Hepatocyte (in vitro differentiated cells): ENCODE data around the gene SUCNR1. TPM values are rescaled to one million over a fixed set of nuclear protein-coding genes. Genes with fewer than 3 reads are reported as not detected.

Experiments
- DNase-seq: peaks from one replicate; pipeline ENCODE4 v3.0.0-alpha.2; 2016; ENCODE audit warnings: low spot score
- H2AFZ ChIP-seq: fragments of 200-600 bp; sonication (generic); 2 replicates; pipeline ENCODE4 v1.6.0; 2016; ENCODE audit warnings: antibody characterized with exemption, mild to moderate bottlenecking
- H3K27ac ChIP-seq: fragments of 200-600 bp; sonication (generic); 2 replicates; pipeline ENCODE4 v1.5.1; 2016; ENCODE audit warnings: mild to moderate bottlenecking
- H3K27me3 ChIP-seq: fragments of 200-600 bp; sonication (generic); 2 replicates; pipeline ENCODE4 v1.6.1; 2016
- H3K36me3 ChIP-seq: fragments of 200-600 bp; sonication (generic); replicated peaks from 2 replicates; pipeline ENCODE4 v1.5.1; 2016; ENCODE audit warnings: low read depth; ENCODE audit not compliant: insufficient read depth
- H3K4me1 ChIP-seq: fragments of 200-600 bp; sonication (generic); 2 replicates; pipeline ENCODE4 v1.5.1; 2016; ENCODE audit warnings: mild to moderate bottlenecking, moderate library complexity; ENCODE audit not compliant: insufficient read depth
- H3K4me2 ChIP-seq: fragments of 200-600 bp; sonication (generic); 2 replicates; pipeline ENCODE4 v1.6.0; 2016
- H3K4me3 ChIP-seq: fragments of 200-600 bp; sonication (generic); 2 replicates; pipeline ENCODE4 v1.5.1; 2016; ENCODE audit warnings: mild to moderate bottlenecking
- H3K79me2 ChIP-seq: fragments of 200-600 bp; sonication (generic); 2 replicates; pipeline ENCODE4 v1.6.0; 2017; ENCODE audit warnings: mild to moderate bottlenecking
- H3K9me2 ChIP-seq: fragments of 200-600 bp; sonication (generic); replicated peaks from 2 replicates; pipeline ENCODE4 v1.6.0; 2017; ENCODE audit warnings: mild to moderate bottlenecking; ENCODE audit not compliant: insufficient read depth
- H3K9me3 ChIP-seq: fragments of 200-600 bp; sonication (generic); 2 replicates; pipeline ENCODE4 v1.5.1; 2016; ENCODE audit warnings: low read depth, mild to moderate bottlenecking
- H4K20me1 ChIP-seq: fragments of 200-600 bp; sonication (generic); 2 replicates; pipeline ENCODE4 v1.6.0; 2016; ENCODE audit warnings: mild to moderate bottlenecking; ENCODE audit not compliant: insufficient read depth, poor library complexity, severe bottlenecking
- CTCF ChIP-seq: fragments of 200-600 bp; sonication (generic); IDR thresholded peaks from 2 replicates; pipeline ENCODE4 v1.5.1; 2016; ENCODE audit warnings: antibody characterized with exemption, mild to moderate bottlenecking; ENCODE audit not compliant: poor library complexity
- EZH2 ChIP-seq: fragments of 200-600 bp; sonication (generic); IDR thresholded peaks from 2 replicates; pipeline ENCODE4 v1.6.1; 2016; ENCODE audit warnings: antibody characterized with exemption, mild to moderate bottlenecking, borderline replicate concordance
- EZH2phosphoT487 ChIP-seq: fragments of 200-600 bp; sonication (generic); IDR thresholded peaks from one replicate; pipeline ENCODE4 v1.6.1; 2018; ENCODE audit warnings: antibody characterized with exemption, mild to moderate bottlenecking, low read depth, moderate library complexity; ENCODE audit not compliant: unreplicated experiment, severe bottlenecking
- WGBS: methylation state at CpG from one replicate; pipeline ENCODE4 v1.1.6; 2016; ENCODE audit warnings: low lambda C conversion rate; ENCODE audit errors: missing lambda C conversion rate; 5-methylcytosine and 5-hydroxymethylcytosine counted together
- polyA plus RNA-seq: library from polyadenylated mRNA; unstranded; fragments of >200 nt; fragmentation: Nextera tagmentation; extraction: Ambion mirVana; gene quantifications from 2 replicates; pipeline ENCODE4 v1.2.1, GENCODE V29; 2016
- total RNA-seq: library from RNA; depleted of rRNA; stranded (reverse); fragments of >200 nt; gene quantifications from 2 replicates; pipeline ENCODE4 v1.2.3, GENCODE V29; 2014

The SUCNR1 gene
- total and polyA plus RNA-seq, 2 experiments from 2014 or later, result 0.40 to 0.80 TPM

GRCh38 chr3:151890721-151891141 lies 17.3 kb downstream of the SUCNR1 start:
- H3K36me3 ChIP-seq, result no peaks in the 10 kb centered on the region
- H4K20me1 ChIP-seq, result no peaks in the 10 kb centered on the region
- no peaks in the 10 kb centered on the region for H3K9me3 ChIP-seq
- WGBS, result 33% methylated on average over 4 of the region's 4 CpGs
- H3K4me3 ChIP-seq, result no peak overlapping the region
- H3K4me1 ChIP-seq, result no peaks in the 10 kb centered on the region
- peak overlapping the region; percentile 21 for H3K27ac ChIP-seq
- no peak overlapping the region for H3K4me2 ChIP-seq
- no peaks in the 10 kb centered on the region for H3K27me3 ChIP-seq
- DNase-seq, result no peak
- TF ChIP-seq EZH2phosphoT487 (no peak), EZH2 (no peak), CTCF (no peak)
- no peak overlapping the region for H2AFZ ChIP-seq
- no peaks in the 10 kb centered on the region for H3K9me2 ChIP-seq
- no peaks in the 10 kb centered on the region for H3K79me2 ChIP-seq

GRCh38 chr3:151891721-151892120 lies 18.3 kb downstream of the SUCNR1 start:
- Histone ChIP-seq H3K36me3 (no peaks in the 10 kb centered on the region), H3K4me1 (no peaks in the 10 kb centered on the region), H3K4me2 (no peak overlapping the region), H4K20me1 (no peaks in the 10 kb centered on the region), H3K27me3 (no peaks in the 10 kb centered on the region), H3K9me2 (no peaks in the 10 kb centered on the region), H3K27ac (no peak overlapping the region), H3K79me2 (no peaks in the 10 kb centered on the region), H3K4me3 (no peak overlapping the region), H2AFZ (no peak overlapping the region), H3K9me3 (no peaks in the 10 kb centered on the region)
- TF ChIP-seq EZH2phosphoT487, result no peak
- no peak for TF ChIP-seq CTCF
- TF ChIP-seq EZH2, result no peak
- 92% methylated on average over 5 of the region's 5 CpGs for WGBS
- no peak for DNase-seq

GRCh38 chr3:151894219-151894618 lies 20.8 kb downstream of the SUCNR1 start:
- Histone ChIP-seq H3K36me3 (no peaks in the 10 kb centered on the region), H3K4me1 (no peaks in the 10 kb centered on the region), H2AFZ (no peak overlapping the region), H3K4me2 (no peak overlapping the region), H3K27me3 (no peaks in the 10 kb centered on the region), H3K9me2 (no peaks in the 10 kb centered on the region), H3K4me3 (no peak overlapping the region), H3K79me2 (no peaks in the 10 kb centered on the region), H4K20me1 (no peaks in the 10 kb centered on the region), H3K9me3 (no peaks in the 10 kb centered on the region), H3K27ac (no peak overlapping the region)
- TF ChIP-seq CTCF (no peak), EZH2 (no peak), EZH2phosphoT487 (no peak)
- DNase-seq, result no peak
